A549 treated with CpdA at 1 μM for 4 hours (cell line): ENCODE results near the gene SUN3. TPM values are rescaled to one million over a fixed set of nuclear protein-coding genes. Genes with fewer than 3 reads are reported as not detected.

Experiments
- total RNA-seq: library from RNA; stranded (reverse); fragments of 200-300 nt; extraction: Qiagen RNA extraction; gene quantifications from 5 replicates; pipeline ENCODE4 v1.2.3, GENCODE V29; 2022; ENCODE audit warnings: low read depth

The SUN3 gene
- total RNA-seq: 0.15 to 0.91 TPM in 2 of 5 replicates, not detected in the others

GRCh38 chr7:48028938-48029337 lies at the start of gene SUN3:
Gene SUN3 (minus strand): TSS chr7:48029107. CDS start chr7:48028938, 169 bp downstream.

GRCh38 chr7:48035301-48035966 lies 6.5 kb upstream of the SUN3 start, which contains the start of gene C7orf57:
Gene C7orf57 (plus strand): TSS chr7:48035543. CDS start chr7:48036309, 766 bp downstream.

GRCh38 chr7:47979145-47979831 lies 49.6 kb downstream of the SUN3 start, which contains the start of gene HUS1:
Gene HUS1 (minus strand): TSS chr7:47979615. CDS start chr7:47979519, 96 bp downstream.

GRCh38 chr7:47948141-47948790 lies 80.6 kb downstream of the SUN3 start, which contains the start of gene PKD1L1:
Gene PKD1L1 (minus strand): TSS chr7:47948466. CDS start chr7:47948440, 26 bp downstream.

Other genes with a start within 250 kb of the SUN3 start
- gene PKD1L1, start 80.6 kb downstream of the SUN3 start, total RNA-seq: 0.15 to 0.37 TPM (median 0.23 TPM) in 5 replicates
- 18.1 to 21.2 TPM (median 18.5 TPM) in 5 replicates for gene HUS1, start 49.5 kb downstream of the SUN3 start, total RNA-seq
- gene C7orf57, start 6.4 kb upstream of the SUN3 start, total RNA-seq: 0.26 to 0.61 TPM (median 0.37 TPM) in 5 replicates
- gene UPP1, start 60.2 kb upstream of the SUN3 start, total RNA-seq: 64.0 to 115 TPM (median 95.7 TPM) in 5 replicates
- 0.05 to 0.13 TPM (median 0.05 TPM) in 4 of 5 replicates, not detected in the other for gene ABCA13, start 142.4 kb upstream of the SUN3 start, total RNA-seq